NAMALWA (cell line): ENCODE results near the gene ZDHHC14.

Experiments
- DNase-seq: peaks from one replicate; pipeline ENCODE4 v3.0.0-alpha.2; 2015; ENCODE audit warnings: low spot score

ZDHHC14 gene

DNA sequence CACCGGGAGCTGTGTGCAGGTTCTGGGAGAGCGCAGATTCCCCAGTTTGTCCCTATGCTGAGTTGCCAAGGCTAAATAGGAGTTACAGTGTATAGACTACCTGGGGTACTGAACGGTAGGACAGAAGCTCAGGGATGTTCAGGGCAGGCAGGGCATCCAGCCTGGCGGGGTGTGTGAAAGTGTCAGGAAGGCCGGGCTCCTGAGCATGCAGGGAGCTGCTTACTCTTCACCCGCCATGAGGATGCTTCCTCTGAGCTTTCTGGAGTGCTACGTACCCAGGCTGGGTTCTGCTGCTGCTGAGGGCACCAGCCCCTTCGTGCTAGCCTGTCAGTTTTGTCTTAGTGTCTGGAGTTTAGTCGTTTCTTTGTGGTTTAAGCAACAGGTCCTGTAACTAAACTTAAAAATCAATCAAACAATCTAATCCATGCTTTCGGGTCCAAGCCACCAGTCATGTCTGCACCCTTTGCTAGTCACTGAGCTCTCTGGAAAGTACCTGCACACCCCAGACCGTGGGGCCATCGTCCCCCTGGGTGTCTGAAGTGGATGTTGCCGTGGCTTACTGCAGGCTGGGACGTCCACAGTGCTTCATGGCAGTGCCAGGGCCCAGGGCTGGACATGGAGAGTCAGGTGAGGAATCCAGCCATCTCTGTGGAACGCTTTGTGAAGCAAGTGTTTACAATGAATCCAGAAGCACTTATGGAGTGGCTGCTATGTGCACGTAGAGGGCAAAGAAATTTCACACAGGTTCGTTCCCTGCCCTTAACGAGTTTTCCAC, 221.7 kb downstream of the ZDHHC14 start:
- no peak for DNase-seq

GRCh38 chr6:157603314-157603940, 222.4 kb downstream of the ZDHHC14 start:
- no peak for DNase-seq

GRCh38 chr6:157603971-157604370, 223.0 kb downstream of the ZDHHC14 start:
- no peak for DNase-seq

DNA sequence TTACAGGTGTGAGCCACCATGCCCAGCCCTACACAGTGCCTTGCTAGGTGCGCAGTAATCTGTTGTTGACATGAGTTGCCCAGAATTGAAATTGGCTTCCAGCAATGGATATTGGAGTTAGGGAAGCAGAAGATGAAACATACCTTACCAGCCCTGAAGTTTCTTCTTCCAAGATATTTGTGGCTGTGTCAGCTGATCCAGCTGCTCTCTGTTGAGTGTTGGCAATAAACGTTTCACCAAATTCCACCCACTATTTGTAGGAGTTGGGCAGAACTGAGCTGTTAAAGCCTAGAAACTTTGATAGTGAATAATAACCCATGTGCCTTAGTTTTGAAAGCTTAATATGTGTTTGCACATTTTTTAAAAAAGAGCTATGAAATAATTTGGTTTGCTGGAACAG, 223.8 kb downstream of the ZDHHC14 start:
- DNase-seq, result no peak

GRCh38 chr6:157605484-157605883, 224.5 kb downstream of the ZDHHC14 start:
- no peak for DNase-seq

GRCh38 chr6:157606516-157606915, 225.5 kb downstream of the ZDHHC14 start:
- DNase-seq, result no peak

GRCh38 chr6:157607317-157608109, 226.5 kb downstream of the ZDHHC14 start:
- peak; percentile 45 for DNase-seq

DNA sequence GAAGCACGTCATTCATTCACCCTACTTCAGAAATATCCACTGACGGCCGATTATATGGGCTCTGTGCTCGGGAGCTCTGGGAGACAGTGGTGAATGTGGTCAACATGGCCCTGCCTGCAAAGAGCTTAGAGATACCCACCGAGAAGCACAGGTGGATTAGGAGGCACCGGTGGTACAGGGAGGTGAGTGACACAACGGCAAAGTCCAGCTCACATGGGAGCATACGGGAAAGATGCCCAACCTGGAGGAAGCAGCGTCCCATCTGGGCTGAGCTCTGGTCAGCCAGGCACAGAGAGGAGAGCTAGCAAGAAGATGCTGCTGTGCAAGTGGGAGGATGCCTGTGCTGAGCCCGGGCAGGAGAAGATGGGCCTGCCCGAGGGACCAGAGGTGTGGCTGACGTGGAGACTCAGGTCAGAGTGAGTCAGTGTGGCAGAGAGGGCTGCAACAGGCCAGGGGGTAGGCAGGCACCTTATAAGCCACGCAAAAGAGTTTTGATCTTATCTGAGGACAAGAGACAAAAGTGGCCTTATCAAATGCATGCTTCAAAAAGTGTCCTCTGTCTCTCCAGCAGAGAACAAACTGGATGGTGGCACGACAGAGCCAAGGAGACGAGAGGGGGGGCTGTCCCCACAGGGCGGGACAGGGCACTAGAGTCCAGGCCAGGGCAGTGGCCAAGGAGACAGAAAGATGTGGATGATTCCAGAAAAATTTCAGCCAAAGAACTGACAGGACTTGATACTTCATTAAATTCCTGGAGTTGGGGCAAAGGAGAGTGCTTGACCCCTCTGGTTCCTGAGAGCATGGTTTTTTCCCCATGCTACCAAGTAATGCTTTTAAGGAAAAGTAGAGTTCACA, 227.5 kb downstream of the ZDHHC14 start:
- DNase-seq, result no peak

DNA sequence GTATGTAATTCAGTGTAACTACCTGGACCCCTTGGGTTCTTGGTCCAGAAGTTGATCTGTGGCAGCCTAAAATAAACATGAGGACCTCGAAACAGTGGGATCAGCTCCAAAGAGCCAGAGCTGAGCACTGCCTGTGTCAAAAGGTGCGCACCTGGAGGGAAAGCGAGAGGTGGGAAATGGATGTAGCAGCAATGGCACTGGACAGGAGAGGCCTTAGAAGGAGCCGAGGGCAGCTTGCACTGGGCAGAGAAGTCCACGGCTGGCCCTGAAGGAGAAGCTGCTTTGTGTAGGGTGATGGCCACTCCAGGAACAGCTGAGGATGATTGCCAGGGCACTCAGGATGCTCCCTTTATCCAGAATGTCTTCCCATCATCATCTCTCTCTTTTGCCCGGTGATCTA, 228.1 kb downstream of the ZDHHC14 start:
- DNase-seq, result no peak

DNA sequence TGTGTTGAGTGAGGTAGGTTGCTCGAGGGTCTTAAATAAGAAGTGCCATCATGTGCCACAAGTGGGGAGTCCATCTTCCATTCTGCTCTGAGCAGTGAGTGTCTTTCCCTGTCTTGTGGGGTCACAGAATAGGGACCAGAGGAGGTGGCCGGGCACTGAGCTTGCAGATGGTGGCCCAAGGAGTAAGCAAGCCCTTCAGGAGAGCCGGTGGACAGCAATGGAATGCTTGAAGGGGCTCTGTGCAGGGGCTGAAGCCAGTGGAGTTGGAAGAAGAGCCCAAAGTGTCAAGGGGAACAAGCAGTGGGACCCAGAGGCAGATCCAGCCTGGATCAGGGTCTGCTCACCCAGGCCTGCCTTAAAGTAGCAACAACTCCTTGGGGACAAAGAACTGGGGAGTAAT, 228.6 kb downstream of the ZDHHC14 start:
- no peak for DNase-seq

GRCh38 chr6:157610451-157610999, 229.5 kb downstream of the ZDHHC14 start:
- DNase-seq, result no peak

GRCh38 chr6:157611406-157611805, 230.4 kb downstream of the ZDHHC14 start:
- no peak for DNase-seq

GRCh38 chr6:157613011-157613522, 232.1 kb downstream of the ZDHHC14 start:
- DNase-seq, result no peak

DNA sequence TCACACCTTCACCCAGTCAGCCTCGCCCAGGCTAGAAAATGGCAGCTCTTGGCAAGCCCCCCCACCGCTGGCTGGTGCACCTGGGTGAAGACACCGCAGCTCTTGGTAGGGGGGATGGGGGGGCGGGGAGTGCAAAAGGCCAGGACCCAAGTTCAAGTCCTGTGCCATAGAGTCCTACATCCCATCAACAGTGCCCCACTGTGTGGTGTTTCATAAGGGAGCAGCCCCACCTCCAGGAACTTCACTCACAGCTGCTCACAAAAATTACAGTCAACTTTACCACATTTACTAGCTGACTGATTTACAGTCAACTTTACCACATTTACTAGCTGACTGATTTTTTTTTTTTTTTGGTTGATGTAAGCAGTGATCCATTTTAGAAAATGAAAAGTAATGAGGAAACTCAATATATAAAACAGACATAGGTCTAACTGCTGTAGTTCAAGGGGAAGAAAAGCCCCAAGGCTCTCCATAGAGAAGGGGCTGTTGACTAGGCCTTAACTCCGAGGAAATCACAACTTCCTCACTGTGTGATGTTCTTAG, 233.1 kb downstream of the ZDHHC14 start:
- DNase-seq, result peak; percentile 26

DNA sequence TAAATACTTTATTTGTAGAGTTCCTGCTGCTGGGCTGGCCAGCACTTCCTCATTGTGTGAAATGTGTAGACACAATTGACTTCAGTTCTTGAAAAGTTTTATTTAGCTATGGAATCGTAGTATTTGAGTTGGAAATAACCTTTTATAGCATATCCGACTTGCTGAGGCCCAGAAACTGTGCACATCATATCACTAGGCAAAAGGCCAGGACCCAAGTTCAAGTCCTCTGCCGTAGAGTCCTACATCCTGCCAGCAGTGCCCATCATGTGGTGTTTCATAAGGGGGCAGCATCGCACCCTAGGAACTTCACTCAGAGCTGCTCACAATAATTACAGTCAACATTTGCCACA, 234.4 kb downstream of the ZDHHC14 start:
- no peak for DNase-seq

DNA sequence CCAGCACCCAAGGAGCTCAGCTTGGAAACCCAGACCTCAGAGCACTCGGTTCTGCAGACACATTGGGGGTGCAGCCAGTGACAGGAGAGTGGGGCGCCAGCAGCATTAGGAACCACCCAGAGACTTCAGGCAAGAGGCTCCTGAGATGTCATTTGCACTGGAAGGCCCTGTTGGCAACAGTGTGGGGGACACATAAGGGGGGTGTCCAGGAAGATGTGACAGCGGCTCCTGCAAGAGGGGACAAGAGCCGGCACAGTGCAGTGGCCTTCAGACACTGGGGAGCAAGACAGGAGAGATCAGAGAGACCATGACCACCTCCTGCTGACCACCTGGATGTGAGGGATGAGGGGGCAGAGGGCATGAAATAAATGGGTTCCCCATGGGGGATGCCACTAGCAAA, 235.0 kb downstream of the ZDHHC14 start:
- DNase-seq, result no peak

- DNase-seq, result no peak
Observed at GRCh38 chr6:157620944-157621343, 240.0 kb downstream of the ZDHHC14 start.

DNA sequence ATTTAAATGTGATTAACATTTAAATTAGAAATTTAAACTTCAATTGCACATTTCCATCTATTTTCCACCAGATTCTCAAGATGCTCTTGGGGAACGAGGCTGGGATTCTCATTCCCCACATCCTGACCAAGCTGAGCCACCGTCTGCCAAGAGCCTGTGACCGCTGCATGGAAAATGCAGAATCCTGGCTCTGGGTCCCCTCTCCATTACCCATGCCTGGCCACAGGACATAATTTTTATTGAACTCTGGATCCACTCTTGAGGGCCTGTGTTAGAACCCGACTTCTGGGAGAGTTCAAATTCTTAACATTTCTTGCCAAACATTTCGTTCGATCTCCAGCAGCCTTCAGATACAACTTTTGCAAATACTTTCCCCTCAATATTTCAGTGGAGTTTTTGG, 240.4 kb downstream of the ZDHHC14 start:
- DNase-seq, result no peak

- DNase-seq, result no peak
Observed at GRCh38 chr6:157622427-157622826, 241.4 kb downstream of the ZDHHC14 start.

DNA sequence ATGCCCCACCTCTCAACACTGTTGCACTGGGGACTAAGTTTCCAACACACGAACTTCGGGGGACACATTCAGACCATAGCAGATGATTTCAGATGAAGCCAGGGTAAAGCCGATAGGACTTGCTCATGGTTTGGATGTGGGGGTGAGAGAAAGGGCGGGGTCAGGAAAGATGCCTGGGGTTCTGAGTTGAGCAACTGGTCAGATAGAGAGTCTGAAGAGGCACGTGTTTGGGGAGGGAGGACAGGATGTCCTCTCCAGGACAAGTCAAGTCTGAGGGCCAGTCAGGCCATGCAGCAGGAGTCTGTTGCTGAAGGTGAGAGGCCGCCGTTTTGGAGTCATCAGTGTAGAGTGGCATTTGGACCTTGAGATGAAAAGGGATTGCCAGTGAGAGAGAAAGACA, 244.1 kb downstream of the ZDHHC14 start:
- DNase-seq, result no peak

DNA sequence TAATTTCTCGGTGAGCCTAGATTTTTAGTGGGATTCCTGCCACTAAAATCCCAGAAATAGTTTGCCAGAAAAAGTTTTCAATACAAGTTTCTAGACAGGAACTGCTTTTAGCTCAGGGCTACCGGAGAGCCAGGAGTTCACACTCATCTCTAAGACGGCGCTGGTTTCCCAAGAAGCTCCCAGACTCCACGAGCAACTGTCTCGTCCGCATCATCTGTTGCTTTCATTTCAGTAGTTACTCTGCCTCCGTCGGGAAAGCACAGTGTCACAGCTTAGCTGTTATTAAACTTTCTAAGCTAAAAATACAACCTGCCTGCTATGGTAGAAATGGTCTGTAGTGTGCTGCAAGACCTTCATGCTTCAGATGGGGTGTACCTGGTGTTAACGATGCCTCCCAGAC, 244.8 kb downstream of the ZDHHC14 start:
- DNase-seq, result no peak
